Measurements from ENCODE around the gene PUS1. TPM values are rescaled to one million over a fixed set of nuclear protein-coding genes. Genes with fewer than 3 reads are reported as not detected.

Gene PUS1
- total and polyA plus RNA-seq, 9 of the 15 experiments (the other 6 are each of a cell fraction or from before 2014, with no cell fraction given): 1.9 to 90.8 (median 30.0) TPM

- TF ChIP-seq MCM3 (IDR thresholded peaks at IDR 0.05) (no peak), TEAD4 (IDR thresholded peaks at IDR 0.05; ENCODE audit: low read length) (no peak), TEAD4 (CRISPR knock-in tag; IDR thresholded peaks at IDR 0.05; ENCODE audit: borderline replicate concordance) (no peak), USF1 (CRISPR knock-in tag; IDR thresholded peaks at IDR 0.05) (no peak), ZBED1 (IDR thresholded peaks at IDR 0.05) (no peak; the same call in 1 of the 2 replicates), RBBP5 (IDR thresholded peaks at IDR 0.05; ENCODE audit: borderline replicate concordance, insufficient read depth, low read length, poor library complexity, severe bottlenecking) (no peak), NR0B1 (IDR thresholded peaks at IDR 0.05; ENCODE audit: partially characterized antibody) (no peak), ZNF707 (CRISPR knock-in tag; conservative IDR thresholded peaks at IDR 0.05) (no peak), SIN3B (IDR thresholded peaks at IDR 0.05; ENCODE audit: low read depth) (no peak), PURB (CRISPR knock-in tag; IDR thresholded peaks at IDR 0.05; ENCODE audit: low read depth) (no peak), ATF7 (IDR thresholded peaks at IDR 0.05) (peak; percentile 76), CHCHD3 (CRISPR knock-in tag; IDR thresholded peaks at IDR 0.05) (no peak), GTF2E2 (tag; IDR thresholded peaks at IDR 0.05) (peak; percentile 52; the same call in 1 of the 2 replicates), MAFG (tag; conservative IDR thresholded peaks at IDR 0.05) (peak; percentile 98), CEBPG (CRISPR knock-in tag; IDR thresholded peaks at IDR 0.05) (no peak), CEBPG (tag; conservative IDR thresholded peaks at IDR 0.05 in 1 of 2, IDR thresholded peaks at IDR 0.05 in 1 of 2) (no peak), E2F3 (CRISPR knock-in tag; IDR thresholded peaks at IDR 0.05) (no peak), SETDB1 (IDR thresholded peaks at IDR 0.05; ENCODE audit: low read length) (no peak), HBP1 (CRISPR knock-in tag; IDR thresholded peaks at IDR 0.05) (no peak), NFE2L1 (tag; IDR thresholded peaks at IDR 0.05; ENCODE audit: borderline replicate concordance, low read depth) (peak; percentile 35; the same call in 1 of the 2 replicates), ZNF174 (CRISPR knock-in tag; IDR thresholded peaks at IDR 0.05) (no peak), RBM22 (IDR thresholded peaks at IDR 0.05; ENCODE audit: low read depth, low read length, poor library complexity, severe bottlenecking) (peak; percentile 24), ZNF316 (IDR thresholded peaks at IDR 0.05) (peak; percentile 99), ZBTB49 (CRISPR knock-in tag; IDR thresholded peaks at IDR 0.05; ENCODE audit: borderline replicate concordance) (no peak), TAF9B (IDR thresholded peaks at IDR 0.05; ENCODE audit: partially characterized antibody) (no peak)
Measured at GRCh38 chr12:131896080-131896810, 32.8 kb upstream of the PUS1 start (continued).
